ENCODE results near the gene N4BP3.
"Not testable (repeated sequence)": the region's sequence is repeated elsewhere in the genome, so short reads cannot be mapped to it uniquely, and the experiment has no call there.

N4BP3 gene

GRCh38 chr5:178123094-178123965 lies 10.0 kb downstream of the N4BP3 start:
- no peak for DNase-seq

- DNase-seq = no peak
Observed at GRCh38 chr5:178123966-178124925, 10.9 kb downstream of the N4BP3 start.

- DNase-seq = no peak
Observed at GRCh38 chr5:178125253-178125906, 12.0 kb downstream of the N4BP3 start.

- DNase-seq = no peak
Observed at GRCh38 chr5:178126556-178126955, 13.2 kb downstream of the N4BP3 start.

GRCh38 chr5:178127300-178128009 lies 14.1 kb downstream of the N4BP3 start:
- not testable (repeated sequence) for DNase-seq

GRCh38 chr5:178129296-178129695 lies 16.0 kb downstream of the N4BP3 start:
- DNase-seq = no peak

GRCh38 chr5:178130234-178130575 lies 16.9 kb downstream of the N4BP3 start:
- DNase-seq = not testable (repeated sequence)

GRCh38 chr5:178130576-178131445 lies 17.5 kb downstream of the N4BP3 start, which contains the start of gene RMND5B:
TSS of gene RMND5B (plus strand) at chr5:178131014. CDS start at chr5:178138120, 7,106 bp downstream.
- peak; percentile 68 to 72 for DNase-seq

GRCh38 chr5:178131446-178131996 lies 18.2 kb downstream of the N4BP3 start:
- no peak for DNase-seq

GRCh38 chr5:178136990-178137389 lies 23.7 kb downstream of the N4BP3 start:
- no peak for DNase-seq

- DNase-seq = no peak
Observed at GRCh38 chr5:178137991-178138390, 24.7 kb downstream of the N4BP3 start.

GRCh38 chr5:178141550-178141949 lies 28.2 kb downstream of the N4BP3 start:
- DNase-seq = no peak

- no peak for DNase-seq
Observed at GRCh38 chr5:178142642-178143041, 29.3 kb downstream of the N4BP3 start.

GRCh38 chr5:178143246-178143645 lies 29.9 kb downstream of the N4BP3 start:
- no peak for DNase-seq

- no peak for DNase-seq
Observed at GRCh38 chr5:178143901-178144300, 30.6 kb downstream of the N4BP3 start.

GRCh38 chr5:178145965-178146820 lies 32.9 kb downstream of the N4BP3 start:
- no peak for DNase-seq

- no peak for DNase-seq
Observed at GRCh38 chr5:178147406-178147805, 34.1 kb downstream of the N4BP3 start.

GRCh38 chr5:178149199-178149932 lies 36.0 kb downstream of the N4BP3 start:
- DNase-seq = no peak
